Activated T-helper 9 cell treated with anti-CD3 and anti-CD28 coated beads, Interleukin-2, amount 50 U/mL, for 16 hours (primary cell): ENCODE measurements around the gene UPF3B.
A peak's percentile ranks its signal among the peaks of the same experiment; 100 is the strongest.
"Not testable (repeated sequence)": the region's sequence is repeated elsewhere in the genome, so short reads cannot be mapped to it uniquely, and the experiment has no call there.

Source experiments
- DNase-seq: peaks from one replicate; pipeline ENCODE4 v3.0.0-alpha.2; 2020; ENCODE audit warnings: low read depth

The UPF3B gene, protein sequence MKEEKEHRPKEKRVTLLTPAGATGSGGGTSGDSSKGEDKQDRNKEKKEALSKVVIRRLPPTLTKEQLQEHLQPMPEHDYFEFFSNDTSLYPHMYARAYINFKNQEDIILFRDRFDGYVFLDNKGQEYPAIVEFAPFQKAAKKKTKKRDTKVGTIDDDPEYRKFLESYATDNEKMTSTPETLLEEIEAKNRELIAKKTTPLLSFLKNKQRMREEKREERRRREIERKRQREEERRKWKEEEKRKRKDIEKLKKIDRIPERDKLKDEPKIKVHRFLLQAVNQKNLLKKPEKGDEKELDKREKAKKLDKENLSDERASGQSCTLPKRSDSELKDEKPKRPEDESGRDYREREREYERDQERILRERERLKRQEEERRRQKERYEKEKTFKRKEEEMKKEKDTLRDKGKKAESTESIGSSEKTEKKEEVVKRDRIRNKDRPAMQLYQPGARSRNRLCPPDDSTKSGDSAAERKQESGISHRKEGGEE

DNA sequence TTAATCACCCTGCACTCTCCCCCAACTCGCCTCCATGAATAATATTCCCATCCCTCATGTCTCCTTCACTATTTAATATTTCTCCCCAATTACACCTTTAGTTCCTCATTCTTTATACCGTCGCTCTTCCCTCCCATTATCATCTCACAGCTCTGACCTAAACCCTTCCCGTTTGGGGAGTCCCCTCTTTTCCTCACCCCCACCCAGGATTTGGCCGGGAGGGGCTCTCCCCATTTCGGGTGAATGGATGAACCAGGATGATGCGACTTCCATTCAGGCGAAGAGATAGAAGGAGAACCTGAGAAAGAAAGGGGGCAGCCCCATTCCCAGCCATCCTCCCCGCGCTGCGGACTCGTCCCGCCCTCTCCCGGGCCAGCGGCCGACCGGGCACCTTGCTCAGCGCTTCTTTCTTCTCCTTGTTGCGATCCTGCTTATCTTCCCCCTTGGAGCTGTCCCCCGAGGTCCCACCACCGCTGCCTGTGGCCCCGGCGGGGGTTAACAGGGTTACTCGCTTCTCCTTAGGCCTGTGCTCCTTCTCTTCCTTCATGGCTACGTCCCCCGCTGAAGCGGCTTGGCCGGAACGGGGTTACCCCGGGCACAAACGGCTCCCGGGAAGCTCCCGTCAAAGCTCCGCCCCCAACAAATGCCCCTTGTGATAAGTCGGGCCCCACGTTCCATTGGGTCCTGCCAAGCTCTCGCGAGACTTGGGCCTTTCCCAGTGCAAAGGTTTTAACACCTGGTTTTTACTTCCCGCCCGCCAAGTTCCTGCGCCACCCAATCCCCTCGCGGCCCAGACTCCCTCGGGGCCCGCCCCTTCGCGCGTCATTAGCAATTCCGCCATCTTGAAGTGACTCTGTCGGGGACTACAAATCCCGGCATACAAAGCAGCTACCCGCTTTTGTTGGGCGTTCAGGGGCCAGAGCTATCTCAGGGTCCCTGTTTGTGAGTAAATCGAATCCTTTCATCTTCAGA lies at the start of gene UPF3B:
TSS of gene UPF3B (minus strand) at position 582 of the 972 bp plus-strand sequence. CDS start at position 547, 35 bp downstream.
- DNase-seq, result peak; percentile 86

DNA sequence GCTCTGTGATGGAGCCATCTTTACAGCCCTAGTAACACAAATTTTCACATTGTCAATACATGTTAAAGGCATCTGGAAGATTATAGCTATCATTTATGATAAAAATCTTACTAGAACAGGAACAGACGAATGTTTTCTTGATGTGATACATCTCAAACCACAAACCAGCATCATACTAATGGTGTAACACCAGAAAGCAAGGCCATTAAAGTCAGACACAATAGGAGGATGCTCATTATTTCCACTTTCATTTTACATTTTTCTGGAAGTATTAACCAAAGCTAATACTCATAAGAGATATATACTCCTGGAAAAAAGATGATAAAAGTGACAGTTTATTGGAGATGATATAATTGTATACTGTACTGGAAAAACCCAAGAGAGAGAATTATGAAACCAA lies 48.2 kb upstream of the UPF3B start:
- no peak for DNase-seq

DNA sequence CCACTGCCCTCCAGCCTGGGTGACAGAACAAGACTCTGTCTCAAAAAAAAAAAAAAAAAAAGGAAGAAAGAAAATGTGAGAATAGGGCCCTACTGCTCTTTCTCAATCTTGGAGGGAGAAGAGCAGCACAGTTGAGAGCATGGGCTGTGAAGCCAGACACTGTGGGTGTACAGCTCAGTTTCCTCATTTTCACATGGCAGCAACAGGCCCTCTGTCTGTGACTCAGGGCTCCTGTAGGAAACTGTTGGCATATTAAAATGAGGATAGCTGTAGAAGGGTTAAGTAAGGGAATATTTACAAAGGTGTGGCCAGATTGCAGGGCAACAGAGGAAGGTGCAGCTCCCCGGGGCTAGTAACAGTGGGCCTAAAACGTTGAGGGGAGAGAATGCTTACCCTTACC lies 46.4 kb upstream of the UPF3B start:
- DNase-seq, result no peak

DNA sequence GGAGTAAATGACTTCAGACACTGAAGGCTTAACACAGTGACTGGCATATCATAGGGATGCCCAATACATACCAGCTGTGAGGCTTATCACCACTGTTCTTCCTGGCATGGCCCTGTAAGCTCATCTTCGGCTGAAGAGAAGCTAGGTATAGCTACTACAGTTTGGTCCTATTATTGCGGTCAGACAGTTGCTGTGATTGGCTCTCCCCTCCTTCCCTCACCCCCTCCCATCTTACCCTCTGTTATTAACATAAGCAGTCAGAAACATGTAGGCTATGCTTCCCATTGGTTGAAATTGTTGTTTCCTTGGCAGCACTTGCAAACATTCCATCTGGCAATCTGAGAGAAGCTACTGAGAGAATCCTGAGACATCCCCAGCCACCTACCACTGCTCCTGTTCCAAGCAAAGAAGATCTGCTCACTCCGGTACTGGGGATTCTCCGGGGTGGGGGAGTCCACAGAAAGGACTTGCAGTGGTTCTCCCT lies 43.1 kb upstream of the UPF3B start, which contains the start of gene AKAP14:
TSS of gene AKAP14 (plus strand) at position 51 of the 484 bp plus-strand sequence. CDS start 7,331 bp downstream, outside the sequence.
- DNase-seq, result no peak

DNA sequence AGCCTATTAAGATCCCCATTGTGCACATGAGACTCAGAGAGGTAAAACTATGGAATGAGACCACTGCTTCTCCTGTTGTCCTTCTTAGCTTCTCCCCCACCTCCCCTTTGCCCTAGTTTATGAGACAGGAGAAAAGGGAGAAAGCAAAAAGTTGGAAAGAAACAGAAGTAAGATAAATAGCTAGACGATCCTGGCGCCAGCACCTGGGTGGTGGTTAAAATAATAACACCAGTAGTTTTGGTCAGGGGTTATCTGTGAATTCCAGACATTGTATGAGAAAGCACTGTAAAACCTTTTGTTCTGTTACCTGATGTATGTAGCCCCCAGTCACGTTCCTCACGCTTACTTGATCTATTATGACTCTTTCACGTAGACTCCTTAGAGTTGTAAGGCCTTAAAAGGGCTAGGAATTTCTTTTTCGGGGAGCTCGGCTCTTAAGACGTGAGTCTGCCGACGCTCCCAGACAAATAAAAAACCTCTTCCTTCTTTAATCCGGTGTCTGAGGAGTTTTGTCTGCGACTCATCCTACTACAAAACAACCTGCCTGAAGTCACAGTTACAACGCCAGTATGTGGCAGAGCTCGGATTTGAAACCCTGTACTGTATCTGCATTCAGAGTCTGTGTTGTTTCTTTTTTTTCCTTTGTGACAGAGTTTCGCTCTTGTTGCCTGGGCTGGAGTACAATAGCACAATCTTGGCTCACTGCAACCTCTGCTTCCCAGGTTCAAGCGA lies 39.4 kb upstream of the UPF3B start:
- DNase-seq, result not testable (repeated sequence)

DNA sequence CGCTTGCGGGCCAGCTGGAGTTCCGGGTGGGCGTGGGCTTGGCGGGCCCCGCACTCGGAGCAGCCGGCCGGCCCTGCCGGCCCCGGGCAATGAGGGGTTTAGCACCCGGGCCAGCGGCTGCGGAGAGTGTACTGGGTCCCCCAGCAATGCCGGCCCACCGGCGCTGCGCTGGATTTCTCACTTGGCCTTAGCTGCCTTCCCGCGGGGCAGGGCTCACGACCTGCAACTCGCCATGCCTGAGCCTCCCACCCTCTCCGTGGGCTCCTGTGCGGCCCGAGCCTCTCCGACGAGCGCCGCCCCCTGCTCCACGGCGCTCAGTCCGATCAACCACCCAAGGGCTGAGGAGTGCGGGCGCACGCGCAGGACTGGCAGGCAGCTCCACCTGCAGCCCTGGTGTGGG lies 37.9 kb upstream of the UPF3B start:
- not testable (repeated sequence) for DNase-seq

DNA sequence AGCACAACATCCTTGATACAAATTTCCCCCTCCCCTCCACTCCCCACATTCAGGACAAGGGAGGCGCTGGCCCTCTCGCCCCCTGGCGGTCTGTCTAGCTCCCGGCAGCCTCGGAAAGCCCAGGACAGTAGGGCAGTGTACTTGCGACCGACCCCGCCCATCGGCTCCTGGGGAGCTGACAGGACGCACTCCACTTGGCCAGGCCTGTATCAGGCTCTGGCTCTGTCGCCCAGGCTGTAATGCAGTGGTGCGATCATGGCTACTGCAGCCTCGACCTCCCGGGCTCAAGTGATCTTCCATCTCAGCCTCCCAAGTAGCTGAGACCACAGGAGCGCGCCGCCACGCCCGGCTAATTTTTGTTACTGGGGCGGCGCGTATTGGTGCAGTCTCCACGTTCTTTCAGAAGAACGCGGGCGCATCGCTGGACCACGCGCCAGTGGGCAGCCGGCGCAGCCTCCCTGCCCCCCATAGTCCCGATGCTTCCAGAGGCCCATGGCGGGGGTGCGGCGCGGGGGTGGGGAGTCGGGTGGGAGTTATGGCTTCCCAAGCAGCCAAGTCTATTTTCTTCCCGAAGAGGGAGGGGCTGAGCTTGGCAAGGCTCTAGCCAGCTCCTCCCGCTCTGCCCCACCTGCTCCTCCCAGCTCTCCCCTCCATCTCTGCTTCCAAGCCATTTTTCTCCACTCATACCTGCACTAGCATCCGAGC lies 35.1 kb upstream of the UPF3B start:
- DNase-seq, result peak; percentile 36

DNA sequence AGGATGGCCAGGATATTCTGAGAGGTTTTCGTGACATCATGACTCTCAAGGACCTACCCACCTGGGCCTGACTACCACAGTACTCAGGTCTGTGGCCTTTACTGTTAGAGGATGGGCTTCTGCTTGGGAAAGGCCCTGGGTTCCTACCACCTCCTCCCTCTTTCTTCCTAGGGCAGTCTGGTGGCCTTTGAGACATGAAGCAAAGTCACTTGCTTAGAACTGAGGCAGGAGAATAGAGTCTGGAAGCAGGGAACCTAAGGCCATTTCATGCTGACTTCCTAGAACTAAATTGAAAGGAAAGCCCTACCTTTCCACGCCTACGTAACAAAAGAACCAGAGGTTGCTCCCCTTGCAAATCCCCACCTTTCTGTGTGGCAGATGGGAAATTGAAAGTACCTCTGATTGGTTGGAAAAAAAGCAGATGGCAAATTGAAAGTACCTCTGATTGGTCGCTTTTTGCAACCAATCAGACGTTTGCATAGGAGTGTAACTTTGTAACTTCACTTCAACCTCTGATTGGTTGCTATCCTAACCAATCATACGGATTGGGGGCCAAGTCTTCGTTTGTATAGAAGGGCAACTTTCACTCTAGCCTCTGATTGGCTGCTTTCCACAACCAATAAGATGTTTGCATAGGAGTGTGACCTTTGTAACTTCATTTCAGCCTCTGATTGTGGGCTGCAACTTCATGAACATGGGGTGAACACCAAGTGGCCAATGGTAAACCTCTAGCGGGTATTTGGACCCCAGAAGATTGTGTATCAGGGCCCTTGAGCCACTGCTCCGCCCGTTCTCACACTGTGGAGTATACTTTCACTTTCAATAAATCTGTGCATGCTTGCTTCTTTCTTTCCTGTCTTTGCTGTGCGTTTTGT lies 33.0 kb upstream of the UPF3B start:
- no peak for DNase-seq

DNA sequence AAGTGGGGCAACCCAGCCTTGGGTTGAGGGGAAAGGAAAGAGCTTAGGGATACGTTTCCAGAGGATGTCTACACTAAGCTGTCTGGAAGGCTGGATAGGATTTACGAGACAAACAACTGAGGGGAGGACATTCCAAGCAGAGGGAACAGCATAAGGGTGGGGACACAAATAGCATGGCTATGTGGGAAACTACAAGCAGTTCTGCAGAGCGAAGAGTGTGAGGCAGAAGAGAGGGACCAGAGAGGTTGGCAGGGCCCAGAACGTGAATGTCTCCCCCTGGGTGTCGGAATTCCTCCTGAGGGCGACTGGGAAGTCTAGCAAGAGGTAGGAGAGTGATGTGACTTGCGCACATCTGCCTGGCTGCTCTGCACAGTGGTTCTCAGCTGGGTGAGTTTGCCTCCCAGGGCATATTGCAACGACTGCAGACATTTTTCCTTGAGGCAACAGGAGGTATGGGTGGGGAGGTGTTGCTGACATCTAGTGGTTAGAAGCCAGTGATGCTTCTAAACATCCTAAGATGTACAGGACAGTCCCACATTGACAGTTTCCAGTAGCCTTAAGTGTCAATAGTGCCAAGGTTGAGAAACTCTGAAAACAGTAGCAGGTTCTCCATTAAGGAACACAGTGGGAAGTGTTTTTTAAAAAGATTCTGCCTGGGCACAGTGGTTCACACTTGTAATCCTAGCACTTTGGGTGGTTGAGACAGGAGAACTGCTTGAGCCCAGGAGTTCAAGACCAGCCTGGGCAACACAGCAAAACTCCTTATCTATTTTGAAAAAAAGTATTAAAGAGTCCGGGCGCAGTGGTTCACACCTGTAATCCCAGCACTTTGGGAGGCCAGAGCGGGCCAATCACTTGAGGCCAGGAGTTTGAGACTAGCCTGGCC lies 28.0 kb upstream of the UPF3B start:
- DNase-seq, result peak; percentile 9

DNA sequence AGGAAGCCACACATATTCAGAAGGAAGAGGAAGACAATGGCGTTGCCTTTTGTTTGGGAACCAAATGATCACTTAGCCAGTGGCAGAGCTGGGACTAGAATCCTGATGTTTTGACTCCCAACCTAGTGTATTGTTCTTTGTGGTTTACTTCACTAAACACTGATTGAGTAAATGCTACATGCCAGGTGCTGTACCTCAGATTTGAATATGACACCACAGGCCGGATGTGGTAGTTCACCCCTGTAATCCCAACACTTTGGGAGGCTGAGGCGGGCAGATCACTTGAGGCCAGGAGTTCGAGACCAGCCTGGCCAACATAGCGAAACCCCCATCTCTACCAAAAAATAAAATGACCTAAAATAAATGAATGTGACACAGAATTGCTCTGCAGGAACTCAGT lies 27.3 kb upstream of the UPF3B start:
- DNase-seq, result no peak

DNA sequence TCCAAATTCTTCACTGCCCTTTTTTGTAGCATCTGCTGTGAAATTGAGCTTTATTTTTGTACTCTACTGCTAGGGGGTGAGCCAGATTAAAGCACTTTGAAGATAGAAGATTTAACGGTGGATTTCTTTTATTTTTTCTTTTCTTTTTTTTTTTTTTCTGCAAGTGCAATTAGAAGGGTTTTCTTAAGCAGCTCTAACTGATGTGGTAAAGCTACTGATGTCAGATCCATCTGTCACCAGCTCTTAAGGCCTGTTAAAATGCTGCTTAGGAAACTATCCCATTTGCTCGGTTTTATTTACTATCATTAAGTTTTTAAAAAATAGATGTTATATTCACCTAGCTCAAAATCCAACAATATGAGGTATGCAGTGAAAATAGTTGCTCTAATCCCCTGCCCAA lies 26.0 kb upstream of the UPF3B start:
- no peak for DNase-seq

DNA sequence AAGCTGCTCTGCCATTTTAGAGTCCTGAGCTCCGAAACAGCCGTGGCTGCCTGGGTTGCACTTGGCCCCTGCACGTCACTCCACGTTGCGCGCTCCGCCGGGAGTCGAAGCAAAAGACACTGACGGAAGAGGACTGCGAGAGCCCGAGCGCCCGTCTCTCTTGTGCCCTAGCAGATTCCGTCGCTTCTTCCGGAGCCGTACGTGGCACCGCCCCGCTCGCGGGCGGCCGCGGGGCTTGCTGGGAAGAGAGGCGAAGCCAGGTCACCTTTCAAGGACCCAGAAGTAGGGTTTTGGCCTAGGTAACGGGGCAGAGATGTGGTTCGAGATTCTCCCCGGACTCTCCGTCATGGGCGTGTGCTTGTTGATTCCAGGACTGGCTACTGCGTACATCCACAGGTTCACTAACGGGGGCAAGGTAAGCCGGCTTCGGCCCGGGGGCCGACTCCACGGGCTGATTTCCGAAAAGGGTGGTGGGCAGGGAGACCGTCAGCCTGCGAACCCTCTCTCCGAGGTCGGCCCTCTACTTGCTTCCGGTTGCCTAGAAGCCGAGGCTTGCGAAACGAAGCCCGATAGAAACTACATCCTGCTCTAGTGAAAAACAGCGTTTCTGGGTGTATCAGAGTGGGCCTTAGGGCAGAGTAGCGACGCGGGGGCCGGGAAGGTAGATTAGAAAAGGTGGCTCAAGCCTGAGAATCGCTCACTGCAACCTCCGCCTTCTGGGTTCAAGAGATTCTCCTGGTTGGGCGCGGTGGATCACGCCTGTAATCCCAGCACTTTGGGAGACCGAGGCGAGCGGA lies 19.0 kb upstream of the UPF3B start, which contains the start of the genes NDUFA1 and RNF113A:
TSS of gene NDUFA1 (plus strand) at position 234 of the 797 bp plus-strand sequence. CDS start at position 314, 80 bp downstream.
TSS of gene RNF113A (minus strand) at position 135 of the 797 bp plus-strand sequence. CDS start at position 15, 120 bp downstream.
- DNase-seq, result peak; percentile 75

DNA sequence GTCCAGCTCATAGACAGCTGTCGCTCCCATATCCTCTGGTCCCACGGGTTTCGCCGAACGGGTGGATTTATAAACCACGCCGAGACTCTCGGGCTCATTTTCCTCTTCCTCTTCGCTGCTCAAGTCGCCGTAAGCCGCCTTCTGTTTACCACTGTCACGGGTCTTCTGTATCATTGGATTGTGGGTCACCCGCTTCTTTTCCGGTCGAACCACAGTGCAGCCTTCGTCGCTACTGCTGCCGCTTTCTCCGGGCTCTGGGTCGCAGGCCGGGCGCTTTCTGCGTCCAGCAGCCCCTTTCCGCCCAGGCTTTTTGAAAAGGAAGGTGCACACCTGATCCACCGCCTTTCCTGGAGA lies 18.5 kb upstream of the UPF3B start:
- DNase-seq, result no peak

DNA sequence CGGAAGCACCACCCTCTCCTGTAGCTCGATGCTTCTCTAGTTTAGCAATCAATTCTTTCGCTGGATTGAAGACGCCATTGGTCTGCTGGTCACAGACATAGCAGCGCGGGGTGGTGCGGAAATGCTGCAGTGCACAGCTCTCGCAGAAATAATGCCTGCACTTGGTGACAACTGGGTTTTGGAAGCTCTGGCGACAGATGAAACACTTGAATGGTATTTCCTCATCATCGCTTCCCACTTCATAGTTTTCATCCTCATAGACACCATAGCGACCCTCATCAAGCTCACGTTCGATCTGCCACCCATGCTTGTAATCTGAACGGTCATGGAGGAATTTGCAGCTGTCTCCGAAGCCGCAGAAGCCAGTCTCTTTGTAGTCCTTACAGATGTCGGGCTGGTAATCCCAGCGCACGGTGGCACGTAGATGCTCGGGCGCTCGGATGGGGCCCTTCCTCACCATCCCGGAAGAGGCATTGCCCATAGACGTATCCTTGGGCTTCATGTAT lies 17.9 kb upstream of the UPF3B start:
- no peak for DNase-seq

DNA sequence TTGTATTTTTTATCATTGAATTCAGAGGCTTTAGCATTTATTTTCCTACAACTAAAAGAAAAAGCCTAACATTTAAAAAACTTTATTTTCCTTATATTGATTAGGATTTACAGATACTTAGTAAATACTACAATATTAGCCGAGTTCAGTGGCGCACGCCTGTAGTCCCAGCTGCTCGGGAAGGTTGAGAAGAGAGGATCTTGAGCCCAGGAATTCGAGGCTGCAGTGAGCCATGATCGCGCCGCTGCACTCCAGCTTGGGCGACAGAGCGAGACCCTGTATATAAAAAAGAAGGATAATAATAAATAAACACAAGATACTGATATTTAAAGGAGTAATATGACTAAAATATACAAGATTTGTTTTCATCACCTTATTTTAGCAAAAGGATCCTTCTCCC lies 681 bp upstream of the UPF3B start:
- DNase-seq, result no peak

DNA sequence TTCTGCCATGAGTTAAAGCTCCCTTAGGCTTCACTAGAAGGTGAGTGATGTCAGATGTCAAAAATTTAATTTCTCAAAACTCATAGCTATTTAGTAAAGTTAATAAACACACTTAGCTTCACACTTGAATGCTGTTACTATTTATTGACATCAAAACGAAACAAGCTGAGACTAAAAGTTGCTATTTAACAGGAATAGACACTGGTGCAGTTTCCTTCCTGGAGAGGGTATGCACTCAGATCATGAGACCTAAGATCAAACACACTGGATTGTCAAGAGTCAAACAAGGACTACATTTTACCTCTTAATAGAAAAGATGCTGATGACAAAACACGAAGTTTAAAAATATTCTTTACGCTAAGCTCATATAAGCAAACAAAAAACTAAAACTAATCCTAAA lies 18.9 kb downstream of the UPF3B start:
- DNase-seq, result no peak

DNA sequence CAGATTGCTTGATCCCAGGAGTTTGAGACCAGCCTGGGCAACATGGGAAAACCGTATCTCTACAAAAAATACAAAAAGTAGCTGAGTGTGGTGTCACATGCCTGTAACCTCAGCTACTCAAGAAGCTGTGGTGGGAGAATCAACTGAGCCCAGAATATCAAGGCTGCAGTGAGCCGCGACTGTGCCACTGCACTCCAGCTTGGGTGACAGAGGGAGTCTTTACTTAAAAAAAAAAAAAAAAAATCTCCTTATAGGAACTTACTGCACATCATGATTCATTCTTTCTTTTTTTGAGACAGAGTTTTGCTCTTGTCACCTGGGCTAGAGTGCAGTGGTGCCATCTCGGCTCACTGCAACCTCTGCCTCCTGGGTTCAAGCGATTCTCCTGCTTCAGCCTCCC lies 24.3 kb downstream of the UPF3B start:
- no peak for DNase-seq
